ENCODE data around the gene PIGU.

The PIGU gene

GRCh38 chr20:34557936-34558319 lies 119.0 kb downstream of the PIGU start:
- DNase-seq (ENCODE audit: low read depth), result no peak

DNA sequence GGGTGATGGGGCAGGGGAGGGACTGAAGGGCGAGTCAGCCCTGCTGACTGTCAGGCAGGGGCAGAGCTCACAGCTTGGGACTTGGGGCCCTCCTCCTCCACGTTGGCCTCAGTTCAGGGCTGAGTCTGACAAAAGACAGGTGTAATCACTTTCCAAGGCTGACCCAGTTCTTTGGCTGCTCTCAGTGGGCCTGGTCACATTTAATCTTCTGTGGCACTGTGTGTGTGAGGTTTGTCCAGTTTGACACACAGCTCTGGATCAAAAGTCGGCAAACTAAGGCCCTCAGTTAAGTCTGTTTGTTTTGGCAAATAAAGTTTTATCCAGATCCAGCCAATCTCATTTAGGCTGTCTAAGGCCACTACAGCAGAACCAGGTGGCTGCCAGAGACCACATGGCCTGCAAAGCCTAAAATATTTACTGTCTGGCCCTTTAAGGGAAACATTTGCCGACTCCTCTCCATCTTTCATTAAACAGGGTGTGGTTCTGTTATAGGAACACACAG lies 123.5 kb downstream of the PIGU start:
- DNase-seq (ENCODE audit: low read depth), result no peak

- no peak for DNase-seq (ENCODE audit: low read depth)
Measured at GRCh38 chr20:34552569-34552968, 124.3 kb downstream of the PIGU start.

GRCh38 chr20:34549929-34550305 lies 127.0 kb downstream of the PIGU start:
- no peak for DNase-seq (ENCODE audit: low read depth)

- DNase-seq (ENCODE audit: low read depth), result no peak
Measured at GRCh38 chr20:34549291-34549928, 127.5 kb downstream of the PIGU start.

DNA sequence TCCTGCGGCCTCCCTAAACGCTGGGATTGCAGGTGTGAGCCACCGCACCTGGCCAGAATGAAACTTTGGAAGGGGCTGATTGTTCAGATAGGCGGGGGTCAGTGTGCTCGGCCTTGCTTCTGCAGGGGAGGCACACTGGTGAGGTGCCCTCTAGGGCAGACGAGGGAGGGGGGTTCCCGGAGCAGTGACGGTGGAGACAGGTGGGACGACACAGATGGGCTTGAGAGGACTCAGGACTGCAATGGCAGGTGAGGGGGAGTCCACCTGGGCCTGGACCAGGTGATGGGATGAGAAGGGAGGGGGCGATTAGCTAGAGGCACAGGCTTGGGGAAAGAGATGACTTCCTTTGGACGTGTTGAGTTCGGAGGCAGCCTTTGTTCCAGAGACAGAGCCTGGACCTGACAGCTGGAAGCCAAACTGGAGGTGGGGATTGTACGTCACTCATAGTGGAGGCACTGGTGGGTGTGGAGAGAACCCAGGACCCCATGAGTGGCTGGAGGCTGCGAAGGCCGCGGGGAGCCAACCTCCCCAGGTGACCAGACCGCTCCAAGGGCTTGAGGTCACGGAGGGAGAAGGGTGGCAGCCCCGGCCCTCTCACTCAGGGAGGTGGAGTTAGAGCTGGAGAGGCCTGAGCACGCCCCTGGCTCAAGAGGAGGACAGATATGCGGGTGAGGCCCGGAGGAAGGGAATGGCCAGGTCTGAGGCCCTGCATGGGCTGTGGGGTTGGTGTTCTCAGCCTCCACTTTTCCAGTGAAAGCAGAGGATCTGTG lies 128.9 kb downstream of the PIGU start:
- no peak for DNase-seq (ENCODE audit: low read depth)

DNA sequence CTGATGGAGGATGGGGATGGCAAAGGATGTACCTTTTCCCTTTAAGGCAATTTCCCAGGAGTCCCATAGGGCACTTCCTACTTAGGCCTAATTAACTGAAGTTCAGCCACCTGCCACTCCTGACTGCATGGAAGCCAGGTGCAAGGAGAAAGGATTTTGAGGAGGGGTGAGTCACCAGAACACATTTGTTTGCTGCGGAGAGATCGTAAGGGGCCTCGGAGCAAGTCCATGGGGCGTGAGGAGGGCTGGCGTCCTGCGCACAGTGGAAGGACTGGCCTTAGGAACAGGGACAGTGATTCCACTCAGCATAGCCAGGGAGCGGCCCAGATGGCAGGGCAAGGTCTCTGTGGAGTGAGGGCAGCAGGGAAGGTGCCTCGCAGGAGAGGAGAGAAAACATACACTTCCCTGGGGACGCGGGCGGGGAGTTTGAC lies 130.1 kb downstream of the PIGU start:
- no peak for DNase-seq (ENCODE audit: low read depth)

- no peak for DNase-seq (ENCODE audit: low read depth)
Measured at GRCh38 chr20:34544109-34544796, 132.6 kb downstream of the PIGU start.

DNA sequence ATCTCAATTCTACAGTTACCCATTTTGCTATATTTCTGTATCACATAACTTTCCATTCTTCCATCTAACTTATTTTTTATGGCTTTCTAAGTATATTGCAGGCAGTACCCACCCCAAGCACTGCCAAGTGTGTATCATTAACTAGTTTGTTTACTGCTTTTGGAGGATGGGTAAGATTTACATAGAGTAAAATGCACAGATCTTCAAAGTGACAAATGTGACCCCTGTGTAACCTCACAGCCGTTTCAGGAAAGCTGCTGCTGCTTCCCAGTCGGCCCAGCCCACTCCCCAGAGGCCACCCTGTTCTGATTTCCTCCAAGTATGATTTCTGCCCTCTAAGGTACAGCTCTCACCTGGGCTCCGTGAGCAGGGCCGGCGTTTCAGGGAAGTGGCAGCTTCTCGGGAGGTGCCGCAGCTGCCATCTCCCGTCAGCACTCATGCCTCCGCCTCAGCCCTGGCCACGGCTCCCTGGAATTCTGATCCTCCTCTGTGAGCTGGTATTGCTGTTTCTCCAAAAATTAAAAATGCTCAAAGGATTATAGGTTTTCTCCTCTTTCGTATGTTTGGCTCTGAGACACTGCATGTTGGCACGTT lies 133.3 kb downstream of the PIGU start:
- no peak for DNase-seq (ENCODE audit: low read depth)

DNA sequence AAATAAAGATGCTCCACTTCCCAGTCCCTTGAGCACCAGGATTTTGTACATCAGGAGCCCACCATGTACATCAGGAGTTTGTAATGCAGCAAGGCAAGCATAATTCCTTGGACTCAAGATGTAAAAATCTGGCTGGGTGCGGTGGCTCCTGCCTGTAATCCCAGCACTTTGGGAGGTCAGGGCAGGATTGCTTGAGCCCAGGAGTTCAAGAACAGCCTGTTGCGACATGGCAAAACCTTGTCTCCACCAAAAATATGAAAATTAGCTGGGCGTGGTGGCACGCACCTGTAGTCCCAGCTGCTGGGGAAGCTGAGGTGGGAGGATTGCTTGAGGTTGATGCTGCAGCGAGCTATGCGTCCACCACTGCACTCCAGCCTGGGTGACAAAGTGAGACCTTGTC lies 134.5 kb downstream of the PIGU start:
- no peak for DNase-seq (ENCODE audit: low read depth)

- DNase-seq (ENCODE audit: low read depth), result no peak
Measured at GRCh38 chr20:34541917-34542316, 135.0 kb downstream of the PIGU start.

DNA sequence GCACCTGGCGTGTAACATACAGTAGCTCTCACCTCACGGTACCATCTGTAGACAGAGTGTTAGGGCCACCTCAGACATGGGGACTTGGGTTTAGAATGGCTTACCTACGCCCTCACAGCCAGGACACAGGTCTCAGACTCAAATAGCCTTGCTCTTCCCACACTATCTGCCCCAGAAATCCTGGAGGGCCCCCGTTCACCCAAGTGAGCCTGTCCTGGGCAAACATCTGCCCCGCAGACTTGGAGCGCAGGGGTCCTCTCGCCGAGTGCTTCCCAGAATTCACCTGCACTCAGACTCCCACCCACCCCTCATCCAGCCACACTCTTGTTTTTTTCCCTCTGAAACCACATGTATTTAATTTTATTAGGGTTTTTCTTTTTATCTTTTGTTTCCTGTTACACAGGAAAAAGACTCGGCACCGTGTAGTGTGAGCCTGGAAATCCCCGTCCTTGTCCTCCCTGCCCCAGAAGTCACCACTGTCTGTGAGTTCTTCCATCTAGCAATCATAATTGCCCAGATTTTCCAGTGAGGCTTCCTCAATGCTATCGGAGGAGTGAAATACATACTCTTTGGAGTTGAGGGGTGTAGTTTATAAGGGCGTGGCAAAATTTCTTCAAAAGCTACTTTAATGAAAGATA lies 135.5 kb downstream of the PIGU start:
- no peak for DNase-seq (ENCODE audit: low read depth)

DNA sequence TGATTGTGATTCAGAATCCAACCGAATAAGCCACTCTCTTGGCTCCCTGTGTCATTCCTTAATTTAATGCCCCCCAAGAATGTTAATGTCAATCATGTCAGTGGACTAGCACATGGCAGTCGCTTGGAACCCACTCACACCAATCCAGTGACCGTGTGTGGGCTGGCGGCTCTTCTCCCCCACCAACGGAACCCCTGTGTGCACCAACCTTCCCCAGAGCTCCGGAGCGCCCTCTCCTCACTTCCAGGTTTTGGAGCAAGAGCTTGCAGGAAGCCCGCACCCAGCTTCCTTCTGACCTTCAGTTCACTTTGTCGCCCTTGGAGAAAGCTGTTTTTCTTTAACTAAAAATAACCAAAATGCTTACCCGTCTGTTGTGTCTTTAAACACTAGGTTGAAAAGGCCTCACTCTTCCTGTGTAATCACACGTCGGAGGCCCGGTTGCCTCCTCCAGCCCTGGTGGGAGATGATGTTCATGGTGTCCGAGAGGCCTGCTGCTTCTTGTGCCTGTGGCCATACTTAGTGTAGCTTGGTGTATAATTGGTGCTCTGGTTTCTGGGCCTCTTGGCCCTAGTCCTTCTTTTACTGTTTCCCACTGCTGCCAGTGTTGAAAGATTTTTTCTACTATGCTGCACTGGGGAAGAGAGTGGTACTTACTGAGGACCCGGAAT lies 136.2 kb downstream of the PIGU start:
- DNase-seq (ENCODE audit: low read depth), result no peak

- DNase-seq (ENCODE audit: low read depth), result no peak
Measured at GRCh38 chr20:34539756-34540155, 137.1 kb downstream of the PIGU start.

- no peak for DNase-seq (ENCODE audit: low read depth)
Measured at GRCh38 chr20:34538671-34539123, 138.2 kb downstream of the PIGU start.

DNA sequence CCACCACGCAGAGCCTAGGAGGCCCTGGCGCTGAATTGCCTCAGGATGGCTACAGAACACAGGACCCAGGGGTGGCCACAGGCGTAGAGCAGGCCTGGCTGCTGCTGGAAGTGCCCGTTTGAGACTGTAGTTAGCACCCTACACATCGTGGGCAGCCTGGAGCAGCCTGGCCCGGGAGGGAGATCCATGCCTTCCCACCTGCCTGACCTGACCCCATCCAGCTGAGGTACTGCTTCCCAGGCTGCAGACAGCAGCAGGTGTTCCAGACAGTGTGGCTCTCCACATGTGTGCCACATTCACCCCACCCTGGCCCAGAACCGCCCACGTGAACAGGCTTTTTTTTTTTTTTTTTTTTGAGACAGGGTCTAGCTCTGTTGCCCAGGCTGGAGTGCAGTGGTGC lies 139.2 kb downstream of the PIGU start:
- no peak for DNase-seq (ENCODE audit: low read depth)

DNA sequence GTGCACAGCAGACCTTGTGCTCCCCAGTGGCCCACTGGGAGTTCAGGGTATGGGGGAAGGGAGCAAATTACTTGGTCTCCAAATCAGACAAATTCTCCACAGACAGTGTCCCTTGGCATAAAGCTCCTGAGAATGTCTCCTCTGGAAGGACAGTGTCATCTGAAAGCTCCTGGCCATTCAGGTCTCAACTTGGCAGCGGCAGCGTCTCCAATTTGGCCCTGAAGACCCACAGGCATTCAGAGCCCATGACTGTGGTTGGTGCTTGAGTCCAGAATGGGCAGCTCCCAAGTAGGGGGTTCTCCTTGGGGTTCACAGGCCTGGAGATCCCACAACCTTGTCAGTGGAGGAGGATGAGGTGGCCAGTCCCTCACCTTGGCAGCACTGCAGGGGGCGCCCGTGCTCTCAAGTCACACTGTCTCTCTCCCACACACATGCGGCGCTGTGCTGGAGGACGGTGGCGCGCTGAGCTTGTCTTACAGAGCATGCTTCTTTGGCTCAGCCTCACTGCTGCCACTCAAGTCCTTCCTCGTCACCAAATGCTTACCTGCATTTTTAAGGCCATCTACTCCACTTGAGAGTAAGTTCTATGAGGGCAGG lies 140.0 kb downstream of the PIGU start:
- DNase-seq (ENCODE audit: low read depth), result no peak

DNA sequence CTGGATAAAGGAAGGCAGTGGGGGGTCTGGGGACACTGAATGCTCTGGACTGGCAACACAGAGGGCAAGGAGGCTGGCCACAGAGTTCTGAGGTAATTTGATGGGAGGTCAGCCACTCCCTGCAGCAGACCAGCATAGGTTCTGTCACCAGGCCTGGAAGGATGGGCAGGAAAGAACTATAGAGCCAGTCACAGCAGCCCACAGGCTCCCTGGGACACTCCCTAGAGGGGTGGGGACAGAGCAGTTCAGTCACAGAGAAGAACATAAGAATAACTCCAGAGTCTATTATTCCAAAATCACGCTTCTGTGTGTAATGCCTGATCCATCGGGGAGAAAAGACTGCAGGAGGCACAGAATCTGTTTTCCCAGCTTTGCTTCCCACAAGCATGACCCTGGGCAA lies 141.0 kb downstream of the PIGU start:
- DNase-seq (ENCODE audit: low read depth), result no peak

GRCh38 chr20:34535301-34535840 lies 141.5 kb downstream of the PIGU start:
- DNase-seq (ENCODE audit: low read depth), result no peak

- DNase-seq (ENCODE audit: low read depth), result no peak
Measured at GRCh38 chr20:34534391-34535165, 142.3 kb downstream of the PIGU start.

Data from stromal cell of bone marrow (primary cell).